ENCODE results near the gene AMN.

Gene AMN

GRCh38 chr14:102951034-102951433 is 28.6 kb downstream of the AMN start:
- peaks cover 12% of the 10 kb centered on the region for H3K4me1 Mint-ChIP-seq
- H3K36me3 Mint-ChIP-seq: peaks cover 3% of the 10 kb centered on the region
- DNase-seq (ENCODE audit: low spot score in 2 of 2): no peak
- H3K27ac Mint-ChIP-seq: no peak overlapping the region
- no peaks in the 10 kb centered on the region for H3K9me3 Mint-ChIP-seq
- no peak for ATAC-seq
- no peak overlapping the region for H3K4me3 Mint-ChIP-seq

DNA sequence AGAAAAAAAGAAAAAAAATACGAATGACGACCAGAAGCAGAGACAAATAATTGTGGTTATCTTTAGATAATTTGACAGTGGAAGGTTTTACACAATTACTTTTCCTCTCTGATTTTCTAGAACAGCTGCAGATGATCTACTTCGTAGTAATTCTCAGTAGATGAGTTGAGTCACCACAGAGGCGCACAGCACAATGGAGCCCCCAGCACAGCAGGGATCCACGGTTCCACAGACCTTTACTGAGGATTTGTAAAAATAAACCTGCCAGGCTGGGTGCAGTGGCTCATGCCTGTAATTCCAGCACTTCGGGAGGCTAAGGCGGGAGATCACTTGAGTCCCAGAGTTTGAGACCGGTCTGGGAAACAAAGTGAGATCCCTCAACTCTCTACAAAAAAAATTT is 29.3 kb downstream of the AMN start:
- Mint-ChIP-seq H3K9me3 (no peaks in the 10 kb centered on the region), H3K4me3 (no peak overlapping the region), H3K27ac (no peak overlapping the region), H3K36me3 (peaks cover 5% of the 10 kb centered on the region), H3K4me1 (peaks cover 12% of the 10 kb centered on the region)
- DNase-seq (ENCODE audit: low spot score in 2 of 2) (no peak), ATAC-seq (no peak)

- peaks cover 5% of the 10 kb centered on the region for H3K36me3 Mint-ChIP-seq
Observed at GRCh38 chr14:102952276-102952675, 29.8 kb downstream of the AMN start.

DNA sequence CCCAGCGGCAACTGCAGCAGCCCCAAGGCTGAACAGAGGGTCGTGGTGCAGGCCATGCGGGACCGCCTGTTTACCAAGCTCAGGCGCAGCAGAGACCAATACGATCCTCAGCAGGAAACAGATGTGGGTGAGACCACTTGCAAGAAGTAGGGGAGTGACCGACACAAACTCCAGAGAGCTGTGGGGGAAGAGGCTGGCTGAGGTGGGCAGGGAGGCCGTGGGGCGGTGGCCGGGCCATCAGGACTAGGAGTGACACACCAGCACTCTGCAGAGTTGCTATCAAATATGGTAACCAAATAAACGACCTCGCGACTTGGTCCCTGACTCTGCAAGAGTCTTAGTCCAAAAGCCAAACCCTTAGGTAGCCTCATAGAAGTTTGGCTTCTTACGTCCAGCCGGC is 30.6 kb downstream of the AMN start:
- H3K27ac Mint-ChIP-seq: no peak overlapping the region
- H3K4me3 Mint-ChIP-seq: no peak overlapping the region
- peaks cover 12% of the 10 kb centered on the region for H3K4me1 Mint-ChIP-seq
- ATAC-seq (no peak), DNase-seq (ENCODE audit: low spot score in 2 of 2) (no peak)
- H3K9me3 Mint-ChIP-seq: no peaks in the 10 kb centered on the region
- peaks cover 5% of the 10 kb centered on the region for H3K36me3 Mint-ChIP-seq

More at GRCh38 chr14:102952276-102952675, 29.8 kb downstream of the AMN start:
- no peak for DNase-seq (ENCODE audit: low spot score in 2 of 2)
- ATAC-seq: no peak
- Mint-ChIP-seq H3K9me3 (no peaks in the 10 kb centered on the region), H3K4me3 (no peak overlapping the region), H3K4me1 (peaks cover 12% of the 10 kb centered on the region), H3K27ac (no peak overlapping the region)

DNA sequence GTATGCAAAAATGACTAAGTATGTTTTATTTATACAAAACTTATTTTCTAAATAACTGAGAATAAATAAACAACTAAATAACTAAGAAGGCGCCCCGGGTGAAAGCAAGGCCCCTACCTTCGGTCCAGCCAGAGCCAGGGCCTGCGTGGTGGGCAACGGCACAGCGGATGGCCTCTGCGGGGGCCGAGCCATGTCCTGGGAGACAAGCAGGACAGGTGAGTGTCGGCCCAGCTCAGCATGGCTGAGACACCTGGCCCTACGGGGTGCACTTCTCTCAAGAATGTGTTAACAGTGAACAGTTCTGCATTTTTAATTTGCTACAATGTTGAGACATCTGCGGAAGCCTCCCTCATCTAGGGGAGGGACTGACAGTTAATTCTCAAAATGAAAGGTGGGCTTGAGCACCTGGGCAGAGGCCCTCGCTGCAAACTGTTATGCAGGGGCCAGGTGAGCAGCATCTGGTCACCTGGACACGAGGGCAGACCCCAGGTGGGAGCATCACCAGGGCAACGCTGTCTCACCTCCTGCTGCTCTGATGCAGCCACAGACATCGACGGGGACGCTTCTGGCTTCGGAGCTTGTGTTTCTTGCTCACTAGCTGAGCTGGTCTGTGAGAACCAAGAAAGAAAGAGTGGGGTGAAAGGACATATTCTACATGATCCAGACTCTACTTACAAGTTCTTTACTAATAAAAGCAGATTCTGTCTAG is 31.8 kb downstream of the AMN start:
- H3K9me3 Mint-ChIP-seq: no peaks in the 10 kb centered on the region
- H3K4me1 Mint-ChIP-seq: peaks cover 5% of the 10 kb centered on the region
- no peak overlapping the region for H3K4me3 Mint-ChIP-seq
- H3K27ac Mint-ChIP-seq: no peak overlapping the region
- DNase-seq (ENCODE audit: low spot score in 2 of 2) (no peak), ATAC-seq (no peak)
- H3K36me3 Mint-ChIP-seq: peaks cover 5% of the 10 kb centered on the region

DNA sequence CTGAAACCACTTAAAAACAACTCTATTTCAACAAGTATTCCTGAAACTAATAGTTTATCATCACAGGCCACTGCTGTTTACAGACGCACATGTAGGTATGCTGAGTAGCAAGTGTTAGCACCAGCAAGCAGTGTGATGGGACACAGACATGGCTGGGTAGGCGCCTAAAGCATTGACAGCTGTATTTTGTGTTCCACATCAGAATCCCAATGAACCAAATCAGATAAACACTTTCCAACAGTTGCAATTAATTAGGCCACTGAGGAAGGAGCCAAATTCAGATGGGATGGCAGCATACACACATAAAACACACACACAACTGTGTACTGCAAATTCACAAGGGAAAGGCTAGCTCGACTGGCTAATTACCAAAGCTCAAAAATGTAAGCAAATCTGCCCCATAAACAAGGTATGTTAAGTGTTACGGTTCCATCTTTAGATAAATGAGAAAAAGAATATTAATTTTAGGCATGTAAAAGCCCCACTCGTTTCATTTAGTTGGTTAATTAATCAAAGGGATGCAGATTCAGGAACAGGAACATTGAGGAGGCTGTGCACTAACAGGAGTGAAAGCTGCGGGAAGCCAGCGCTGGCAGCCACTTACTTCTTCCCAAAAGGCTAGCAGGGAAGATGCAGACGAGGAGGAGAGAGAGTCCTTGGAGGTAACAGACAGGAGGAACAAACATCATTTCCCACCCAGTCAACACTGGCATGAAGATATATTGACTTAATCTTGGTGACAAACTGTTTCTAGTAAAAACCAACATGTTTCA is 33.4 kb downstream of the AMN start:
- peak overlapping the region; percentile 19 for H3K27ac Mint-ChIP-seq
- H3K9me3 Mint-ChIP-seq: no peaks in the 10 kb centered on the region
- peaks cover 5% of the 10 kb centered on the region for H3K36me3 Mint-ChIP-seq
- no peak overlapping the region for H3K4me3 Mint-ChIP-seq
- no peak for ATAC-seq
- DNase-seq (ENCODE audit: low spot score in 2 of 2): no peak
- H3K4me1 Mint-ChIP-seq: no peaks in the 10 kb centered on the region

DNA sequence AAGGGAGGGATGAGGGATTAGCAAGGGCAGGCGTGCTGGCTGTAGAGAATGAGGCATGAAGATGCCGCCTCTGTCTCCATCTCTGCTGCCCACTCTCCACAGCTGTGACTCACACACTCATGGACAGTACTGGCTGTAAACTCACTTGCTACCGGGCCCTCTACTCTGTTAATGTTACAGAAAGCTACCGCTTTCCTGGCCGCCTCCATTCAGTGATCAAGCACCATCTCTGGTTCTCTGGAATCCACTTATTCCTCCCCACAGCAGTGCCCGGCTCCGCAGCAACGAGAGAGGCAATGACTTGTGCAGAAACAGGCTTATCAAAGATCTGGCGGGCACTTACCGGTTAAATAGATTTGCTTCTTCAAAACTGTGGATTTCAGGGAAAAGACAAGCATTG is 34.8 kb downstream of the AMN start:
- Mint-ChIP-seq H3K9me3 (no peaks in the 10 kb centered on the region), H3K4me3 (no peak overlapping the region), H3K27ac (no peak overlapping the region), H3K36me3 (peaks cover 5% of the 10 kb centered on the region), H3K4me1 (no peaks in the 10 kb centered on the region)
- ATAC-seq (no peak), DNase-seq (ENCODE audit: low spot score in 2 of 2) (no peak)

GRCh38 chr14:102958461-102958860 is 36.0 kb downstream of the AMN start:
- Mint-ChIP-seq H3K36me3 (peaks cover 5% of the 10 kb centered on the region), H3K27ac (no peak overlapping the region), H3K9me3 (no peaks in the 10 kb centered on the region), H3K4me3 (no peak overlapping the region), H3K4me1 (no peaks in the 10 kb centered on the region)
- DNase-seq (ENCODE audit: low spot score in 2 of 2) (no peak), ATAC-seq (no peak)

- DNase-seq (ENCODE audit: low spot score in 2 of 2) (no peak), ATAC-seq (no peak)
- no peaks in the 10 kb centered on the region for H3K9me3 Mint-ChIP-seq
- H3K27ac Mint-ChIP-seq: no peak overlapping the region
- no peak overlapping the region for H3K4me3 Mint-ChIP-seq
- H3K4me1 Mint-ChIP-seq: no peaks in the 10 kb centered on the region
- H3K36me3 Mint-ChIP-seq: no peaks in the 10 kb centered on the region
Observed at GRCh38 chr14:102962111-102962627, 39.7 kb downstream of the AMN start.

- Mint-ChIP-seq H3K4me1 (no peaks in the 10 kb centered on the region), H3K4me3 (no peak overlapping the region), H3K9me3 (no peaks in the 10 kb centered on the region), H3K27ac (no peak overlapping the region), H3K36me3 (peaks cover 6% of the 10 kb centered on the region)
- ATAC-seq (no peak), DNase-seq (ENCODE audit: low spot score in 2 of 2) (no peak)
Observed at GRCh38 chr14:102964152-102964730, 41.8 kb downstream of the AMN start.

DNA sequence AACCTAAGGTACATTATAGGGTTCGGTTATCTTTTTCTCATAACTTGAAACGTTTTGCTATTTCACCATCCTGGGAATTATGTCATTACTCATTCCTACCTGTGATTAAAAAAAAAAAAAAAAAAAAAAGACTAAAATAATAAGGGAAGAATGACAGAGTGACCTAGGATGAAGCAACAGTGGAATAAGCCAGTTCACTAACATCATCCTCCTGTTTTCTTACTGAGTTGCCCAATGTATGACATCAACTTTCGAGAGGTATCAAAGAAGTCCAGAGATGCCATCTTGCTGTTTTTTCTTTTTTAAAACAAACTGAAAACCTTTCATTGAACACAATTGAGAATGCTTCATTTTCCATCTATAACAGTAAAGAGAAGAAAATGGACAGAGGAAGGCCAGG is 42.8 kb downstream of the AMN start:
- Mint-ChIP-seq H3K27ac (no peak overlapping the region), H3K9me3 (no peaks in the 10 kb centered on the region), H3K36me3 (peaks cover 6% of the 10 kb centered on the region), H3K4me1 (no peaks in the 10 kb centered on the region), H3K4me3 (no peak overlapping the region)
- ATAC-seq: no peak
- DNase-seq (ENCODE audit: low spot score in 2 of 2): no peak

DNA sequence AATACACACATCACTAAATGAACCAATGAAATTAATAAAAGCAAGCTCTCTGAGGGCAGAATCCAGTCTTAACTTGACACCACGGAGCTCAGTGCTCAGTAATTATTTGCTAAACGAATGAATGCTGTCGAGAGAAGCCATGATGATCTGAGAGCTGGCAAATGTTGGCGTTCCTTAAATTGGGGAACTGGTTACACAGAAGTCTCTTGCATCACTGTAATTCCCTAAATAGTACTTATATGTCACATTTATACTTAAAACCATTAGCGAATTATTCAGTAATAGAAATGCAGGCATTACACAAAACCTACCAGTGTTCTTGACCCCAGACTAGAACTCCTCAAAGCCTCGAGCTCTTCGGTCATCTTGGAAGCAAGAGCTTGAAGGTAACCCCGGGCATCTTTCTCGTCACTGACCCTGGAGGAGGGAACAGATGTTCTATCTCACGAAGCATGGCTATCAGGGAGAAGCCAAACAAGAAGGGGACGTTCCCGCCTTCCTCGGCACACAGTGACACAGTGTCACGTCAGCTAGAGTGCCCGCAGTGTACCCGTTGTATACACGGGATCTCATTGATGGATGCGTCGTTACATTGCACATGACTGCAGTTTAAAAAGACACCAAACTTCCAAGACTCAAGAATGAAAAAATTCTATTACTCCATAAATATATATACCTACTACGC is 43.6 kb downstream of the AMN start:
- Mint-ChIP-seq H3K9me3 (no peaks in the 10 kb centered on the region), H3K27ac (no peak overlapping the region), H3K4me1 (no peaks in the 10 kb centered on the region), H3K36me3 (peaks cover 6% of the 10 kb centered on the region), H3K4me3 (no peak overlapping the region)
- DNase-seq (ENCODE audit: low spot score in 2 of 2) (no peak), ATAC-seq (no peak)

- no peaks in the 10 kb centered on the region for H3K4me1 Mint-ChIP-seq
- H3K36me3 Mint-ChIP-seq: peaks cover 12% of the 10 kb centered on the region
- ATAC-seq (no peak), DNase-seq (ENCODE audit: low spot score in 2 of 2) (no peak)
- H3K4me3 Mint-ChIP-seq: no peak overlapping the region
- no peaks in the 10 kb centered on the region for H3K9me3 Mint-ChIP-seq
- no peak overlapping the region for H3K27ac Mint-ChIP-seq
Observed at GRCh38 chr14:102966681-102967505, 44.4 kb downstream of the AMN start.

GRCh38 chr14:102967506-102967795 is 45.0 kb downstream of the AMN start:
- ATAC-seq: no peak
- DNase-seq (ENCODE audit: low spot score in 2 of 2): no peak
- H3K4me3 Mint-ChIP-seq: no peak overlapping the region
- peaks cover 14% of the 10 kb centered on the region for H3K36me3 Mint-ChIP-seq
- H3K9me3 Mint-ChIP-seq: no peaks in the 10 kb centered on the region
- no peaks in the 10 kb centered on the region for H3K4me1 Mint-ChIP-seq
- H3K27ac Mint-ChIP-seq: no peak overlapping the region

GRCh38 chr14:102968306-102968705 is 45.8 kb downstream of the AMN start:
- no peak for ATAC-seq
- H3K36me3 Mint-ChIP-seq: peaks cover 14% of the 10 kb centered on the region
- H3K4me1 Mint-ChIP-seq: no peaks in the 10 kb centered on the region
- no peak for DNase-seq (ENCODE audit: low spot score in 2 of 2)
- no peak overlapping the region for H3K27ac Mint-ChIP-seq
- no peaks in the 10 kb centered on the region for H3K9me3 Mint-ChIP-seq
- no peak overlapping the region for H3K4me3 Mint-ChIP-seq

Measured in stimulated activated effector memory CD8-positive, alpha-beta T cell treated with anti-CD3 and anti-CD28 coated beads, Interleukin-12 subunit alpha, Interleukin-12 subunit beta, amount 100 ng/mL, for 72 hours (primary cell).